ENCODE measurements around the gene AKT3.

- no peak for TF ChIP-seq CTCF (IDR thresholded peaks at IDR 0.05)
- no peak for TF ChIP-seq POLR2A (IDR thresholded peaks at IDR 0.05)
Observed at GRCh38 chr1:243582326-243582725, 267.7 kb downstream of the AKT3 start.

Measured in heart left ventricle (tissue), 13 donors.